B cell (primary cell): ENCODE results near the gene DCLK1. TPM values are rescaled to one million over a fixed set of nuclear protein-coding genes. Genes with fewer than 3 reads are reported as not detected.

Source experiments
- ATAC-seq: fragments of 200-7000 bp; cut with Tn5 transposase; one replicate; pipeline ENCODE4 v1.10.0; 2021; ENCODE audit warnings: low read depth, mild to moderate bottlenecking, moderate number of reproducible peaks, moderate library complexity
- CTCF ChIA-PET: fragments of 350-600 bp; sonication (Branson Sonifier 250); formaldehyde crosslinking; loops from one replicate; lab custom pipeline; 2021; ENCODE audit warnings: antibody characterized with exemption, inconsistent platforms; lab: Charles Lee
- POLR2A ChIA-PET: fragments of 350-600 bp; sonication (Branson Sonifier 250); formaldehyde crosslinking; loops from one replicate; lab custom pipeline; 2021; ENCODE audit warnings: antibody characterized with exemption; lab: Charles Lee
- DNase-seq: peaks from one replicate; pipeline ENCODE4 v3.0.0; 2013
- H2AFZ ChIP-seq: 2 replicates; pipeline ENCODE4 v1.6.1; 2012; ENCODE audit warnings: mild to moderate bottlenecking, low read depth, low read length; ENCODE audit not compliant: insufficient read depth, poor library complexity, severe bottlenecking
- H3K27ac ChIP-seq, 2 donors: 1 replicate in 1 of 2; 2 replicates in 1 of 2; pipeline ENCODE4 v1.5.1; 2012 to 2013; ENCODE audit warnings: low read length in 2 of 2, mild to moderate bottlenecking in 2 of 2, moderate library complexity in 1 of 2
- H3K27me3 ChIP-seq, 4 experiments: fragments of 200-600 bp in 1 of 4; sonication (generic) in 1 of 4; replicated peaks in 1 of 4; 1 replicate in 2 of 4; 2 replicates in 2 of 4; pipeline versions ENCODE4 v1.6.1 to v1.7.0; 2013 to 2016; ENCODE audit warnings: low read length in 3 of 4, mild to moderate bottlenecking in 2 of 4, mixed read lengths in 1 of 4, moderate library complexity in 1 of 4; ENCODE audit not compliant: insufficient read depth in 4 of 4, control insufficient read depth in 3 of 4; ENCODE audit errors: control extremely low read depth in 1 of 4
- H3K36me3 ChIP-seq, 2 experiments: replicated peaks in 1 of 2; 1 replicate in 1 of 2; 2 replicates in 1 of 2; pipeline versions ENCODE4 v1.6.1 to v1.7.1; 2013; ENCODE audit warnings: low read length in 1 of 2; ENCODE audit not compliant: insufficient read depth in 2 of 2, control insufficient read depth in 1 of 2; ENCODE audit errors: control extremely low read depth in 1 of 2, extremely low read depth in 1 of 2
- H3K4me1 ChIP-seq, 2 donors: fragments of 200-600 bp in 1 of 2; sonication (generic) in 1 of 2; 1 replicate in 1 of 2; 2 replicates in 1 of 2; pipeline versions ENCODE4 v1.5.1 to v1.6.1; 2013 to 2017; ENCODE audit warnings: low read length in 2 of 2; ENCODE audit not compliant: control insufficient read depth in 2 of 2, insufficient read depth in 2 of 2
- H3K4me2 ChIP-seq: replicated peaks from 2 replicates; pipeline ENCODE3; 2012; ENCODE audit warnings: mild to moderate bottlenecking, low read depth, low read length; ENCODE audit not compliant: poor library complexity, severe bottlenecking
- H3K4me3 ChIP-seq, 5 experiments: fragments of 200-600 bp in 1 of 5; sonication (generic) in 1 of 5; 1 replicate in 3 of 5; 2 replicates in 2 of 5; pipeline versions ENCODE4 v1.5.1 to v1.7.0; 2011 to 2016; ENCODE audit warnings: low read length in 4 of 5, mild to moderate bottlenecking in 4 of 5, low read depth in 2 of 5, control low read depth in 1 of 5, moderate library complexity in 1 of 5; ENCODE audit not compliant: insufficient read depth in 1 of 5; ENCODE audit errors: control extremely low read depth in 1 of 5, extremely low read depth in 1 of 5
- H3K79me2 ChIP-seq: fragments of 200-600 bp; sonication (generic); one replicate; pipeline ENCODE4 v1.6.0; 2016; ENCODE audit warnings: low read length; ENCODE audit not compliant: control insufficient read depth, insufficient read depth
- H3K9ac ChIP-seq: fragments of 200-600 bp; sonication (generic); 2 replicates; pipeline ENCODE4 v1.6.1; 2017; ENCODE audit warnings: mild to moderate bottlenecking, low read length, moderate library complexity
- H3K9me3 ChIP-seq, 3 donors: one replicate each; pipeline versions ENCODE4 v1.6.1 to v1.7.1; 2013; ENCODE audit warnings: low read length in 2 of 3; ENCODE audit not compliant: control insufficient read depth in 2 of 3, insufficient read depth in 1 of 3; ENCODE audit errors: control extremely low read depth in 1 of 3
- H4K20me1 ChIP-seq: 2 replicates; pipeline ENCODE4 v1.6.0; 2012; ENCODE audit warnings: mild to moderate bottlenecking, low read length; ENCODE audit not compliant: insufficient read depth, control insufficient read depth, poor library complexity, severe bottlenecking
- H3K27ac Mint-ChIP-seq: one replicate; pipeline ENCODE4 v1.8.0; 2021; ENCODE audit warnings: mixed read lengths
- H3K27me3 Mint-ChIP-seq: one replicate; pipeline ENCODE4 v1.8.0; 2021; ENCODE audit warnings: mixed read lengths
- H3K4me1 Mint-ChIP-seq: one replicate; pipeline ENCODE4 v1.8.0; 2021; ENCODE audit warnings: mixed read lengths
- H3K4me3 Mint-ChIP-seq: one replicate; pipeline ENCODE4 v1.8.0; 2021; ENCODE audit warnings: mixed read lengths
- H3K9me3 Mint-ChIP-seq: one replicate; pipeline ENCODE4 v1.8.0; 2022; ENCODE audit warnings: mixed read lengths; ENCODE audit not compliant: insufficient read depth
- EZH2 ChIP-seq: IDR thresholded peaks from 2 replicates; pipeline ENCODE4 v1.6.1; 2012; ENCODE audit warnings: borderline replicate concordance, low read depth, mild to moderate bottlenecking, moderate library complexity, low read length; ENCODE audit not compliant: insufficient read depth, poor library complexity, severe bottlenecking
- WGBS: methylation state at CpG from one replicate; pipeline ENCODE4 v1.1.5; 2013; ENCODE audit warnings: missing lambda C conversion rate; ENCODE audit not compliant: insufficient coverage; 5-methylcytosine and 5-hydroxymethylcytosine counted together
- intact Hi-C: fragments of 100-400 bp; cut with micrococcal nuclease; formaldehyde crosslinking; loops from one replicate; pipeline ENCODE4 v1.10.0; 2022
- polyA plus RNA-seq: library from polyadenylated mRNA; depleted of rRNA; stranded (reverse); fragments of >200 nt; gene quantifications from 2 replicates; pipeline ENCODE4 v1.2.3, GENCODE V29; 2012
- total RNA-seq, 2 donors: library from RNA; stranded (reverse); fragments of 120-200 nt in 1 of 2; gene quantifications; 1 replicate in 1 of 2; 2 replicates in 1 of 2; pipeline versions ENCODE4 v1.2.3 to v1.2.4, GENCODE V29; 2013 to 2022
- TF ChIP-seq, protein P1 (sequence below): fragments of 200-600 bp; IDR thresholded peaks from one replicate; pipeline ENCODE4 v1.8.0; 2022; ENCODE audit warnings: antibody characterized with exemption, mild to moderate bottlenecking

Gene DCLK1
- total and polyA plus RNA-seq, 2 donors (not counting 1 experiment from before 2014, with no cell fraction given): not detected

DNA sequence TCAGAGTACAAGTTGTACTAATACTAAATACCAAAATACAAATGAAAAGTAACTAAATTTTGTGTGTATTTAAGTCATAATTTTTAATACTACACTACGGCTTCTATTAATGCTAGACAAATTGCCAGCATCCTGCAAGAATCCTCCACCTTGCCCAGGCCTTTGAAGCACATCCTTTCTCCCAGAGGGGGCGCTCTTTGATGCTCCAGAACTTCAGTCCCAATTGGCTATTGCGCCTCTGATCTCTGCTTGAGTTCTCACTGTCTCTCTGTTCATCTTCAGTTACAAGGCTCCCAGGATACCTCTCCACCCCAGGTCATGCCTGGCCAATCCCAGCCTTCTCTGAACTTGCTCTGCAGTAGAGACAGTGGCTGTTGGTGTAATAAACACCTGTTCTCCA, 141.0 kb downstream of the DCLK1 start:
- ChIA-PET CTCF (no interaction called here), POLR2A (no interaction called here)
- no peaks in the 10 kb centered on the region for H3K79me2 ChIP-seq
- DNase-seq: no peak
- WGBS: 82% methylated on average over 2 of the region's 3 CpGs
- no peaks in the 10 kb centered on the region for H3K4me1 ChIP-seq
- Mint-ChIP-seq H3K27me3 (no peaks in the 10 kb centered on the region), H3K9me3 (no peaks in the 10 kb centered on the region), H3K4me3 (no peak overlapping the region), H3K27ac (no peak overlapping the region), H3K4me1 (no peaks in the 10 kb centered on the region)
- H3K27ac ChIP-seq: no peak overlapping the region
- no peaks in the 10 kb centered on the region for H4K20me1 ChIP-seq
- H3K27me3 ChIP-seq: no peaks in the 10 kb centered on the region
- intact Hi-C loops: no loop called here
- ATAC-seq: no peak
- TF ChIP-seq, protein P1, sequence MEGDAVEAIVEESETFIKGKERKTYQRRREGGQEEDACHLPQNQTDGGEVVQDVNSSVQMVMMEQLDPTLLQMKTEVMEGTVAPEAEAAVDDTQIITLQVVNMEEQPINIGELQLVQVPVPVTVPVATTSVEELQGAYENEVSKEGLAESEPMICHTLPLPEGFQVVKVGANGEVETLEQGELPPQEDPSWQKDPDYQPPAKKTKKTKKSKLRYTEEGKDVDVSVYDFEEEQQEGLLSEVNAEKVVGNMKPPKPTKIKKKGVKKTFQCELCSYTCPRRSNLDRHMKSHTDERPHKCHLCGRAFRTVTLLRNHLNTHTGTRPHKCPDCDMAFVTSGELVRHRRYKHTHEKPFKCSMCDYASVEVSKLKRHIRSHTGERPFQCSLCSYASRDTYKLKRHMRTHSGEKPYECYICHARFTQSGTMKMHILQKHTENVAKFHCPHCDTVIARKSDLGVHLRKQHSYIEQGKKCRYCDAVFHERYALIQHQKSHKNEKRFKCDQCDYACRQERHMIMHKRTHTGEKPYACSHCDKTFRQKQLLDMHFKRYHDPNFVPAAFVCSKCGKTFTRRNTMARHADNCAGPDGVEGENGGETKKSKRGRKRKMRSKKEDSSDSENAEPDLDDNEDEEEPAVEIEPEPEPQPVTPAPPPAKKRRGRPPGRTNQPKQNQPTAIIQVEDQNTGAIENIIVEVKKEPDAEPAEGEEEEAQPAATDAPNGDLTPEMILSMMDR: no peak
- TF ChIP-seq EZH2: no peak
- peaks cover 0 to 6% (median 0%) of the 10 kb centered on the region in 3 donors for H3K9me3 ChIP-seq
- no peak overlapping the region for H3K4me2 ChIP-seq
- H3K4me3 ChIP-seq: no peak overlapping the region
- no peak overlapping the region for H3K9ac ChIP-seq
- H2AFZ ChIP-seq: no peak overlapping the region
- H3K36me3 ChIP-seq: no peaks in the 10 kb centered on the region

DNA sequence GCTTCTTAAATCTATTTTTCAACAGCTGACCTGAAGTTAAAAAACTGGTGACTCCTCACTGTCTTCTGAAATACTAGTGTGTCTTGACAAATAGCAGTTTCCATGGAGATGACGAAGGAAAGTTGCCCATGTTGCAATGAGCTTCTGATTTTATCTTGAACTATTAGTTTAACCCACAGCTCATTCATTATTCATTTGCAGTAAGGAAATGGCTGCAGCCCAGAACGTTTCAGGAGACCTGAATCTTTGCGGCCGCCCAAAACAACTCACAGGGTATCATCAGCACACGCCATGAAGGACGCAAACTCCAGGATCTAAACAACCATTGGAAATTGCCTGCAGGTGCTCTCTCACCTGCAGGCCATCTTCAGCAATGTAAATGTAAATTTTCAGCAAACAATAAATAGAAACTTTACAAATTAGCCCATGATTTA, 142.5 kb downstream of the DCLK1 start:
- Histone ChIP-seq H3K9ac (no peak overlapping the region), H3K4me1 (no peaks in the 10 kb centered on the region), H4K20me1 (no peaks in the 10 kb centered on the region), H3K9me3 (peaks cover 0 to 6% (median 0%) of the 10 kb centered on the region in 3 donors), H3K4me2 (no peak overlapping the region), H2AFZ (no peak overlapping the region), H3K4me3 (no peak overlapping the region), H3K79me2 (no peaks in the 10 kb centered on the region), H3K36me3 (no peaks in the 10 kb centered on the region), H3K27ac (no peak overlapping the region), H3K27me3 (no peaks in the 10 kb centered on the region)
- POLR2A ChIA-PET: no interaction called here
- CTCF ChIA-PET: no interaction called here
- ATAC-seq (no peak), DNase-seq (no peak)
- H3K9me3 Mint-ChIP-seq: no peaks in the 10 kb centered on the region
- H3K27ac Mint-ChIP-seq: no peak overlapping the region
- TF ChIP-seq, protein P1: no peak
- no peak for TF ChIP-seq EZH2
- intact Hi-C loops: no loop called here
- H3K27me3 Mint-ChIP-seq: no peaks in the 10 kb centered on the region
- H3K4me1 Mint-ChIP-seq: no peaks in the 10 kb centered on the region
- no peak overlapping the region for H3K4me3 Mint-ChIP-seq
- 63% methylated on average over 3 of the region's 6 CpGs for WGBS
